GM10248 (cell line): ENCODE measurements around the gene DIPK2B.

Source experiments
- CTCF ChIA-PET: fragments of 300-600 bp; sonication (Branson Sonifier 250); formaldehyde crosslinking; extraction: SDS; loops from one replicate; lab custom pipeline; 2021; ENCODE audit warnings: antibody characterized with exemption; lab: Yijun Ruan, JAX
- POLR2A ChIA-PET: fragments of 350-650 bp; sonication (Branson Sonifier 250); formaldehyde crosslinking; extraction: SDS; loops from one replicate; lab custom pipeline; 2020; ENCODE audit warnings: antibody characterized with exemption; lab: Yijun Ruan, JAX
- DNase-seq: peaks from one replicate; pipeline ENCODE4 v3.0.0; 2012; ENCODE audit errors: extremely low spot score
- TF ChIP-seq, protein P1 (sequence below): IDR thresholded peaks from 2 replicates; pipeline ENCODE4 v1.5.1; 2012; ENCODE audit warnings: mild to moderate bottlenecking, low read depth; ENCODE audit errors: extremely low read depth, missing control alignments, control extremely low read depth

The DIPK2B gene

DNA sequence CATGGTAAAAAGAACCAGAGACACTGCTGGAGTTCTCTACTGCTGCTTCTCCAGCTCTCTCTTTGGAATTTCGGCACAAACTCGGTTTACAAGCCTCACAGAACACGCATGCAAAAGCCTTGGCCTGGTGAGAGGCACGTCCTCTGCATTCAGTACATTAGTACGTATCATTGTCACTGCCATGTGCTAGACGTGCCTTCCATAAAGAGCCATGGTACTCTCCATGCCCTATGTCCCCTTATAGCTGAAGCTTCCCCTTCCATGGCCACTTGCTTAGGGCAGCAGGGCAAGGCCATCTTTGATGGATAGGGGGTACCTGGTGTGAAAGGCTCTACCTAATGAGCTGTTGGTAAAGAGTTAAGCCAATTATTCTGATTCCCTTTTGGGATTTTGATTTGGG lies 35.0 kb downstream of the DIPK2B start:
- DNase-seq = no peak
- TF ChIP-seq, protein P1, sequence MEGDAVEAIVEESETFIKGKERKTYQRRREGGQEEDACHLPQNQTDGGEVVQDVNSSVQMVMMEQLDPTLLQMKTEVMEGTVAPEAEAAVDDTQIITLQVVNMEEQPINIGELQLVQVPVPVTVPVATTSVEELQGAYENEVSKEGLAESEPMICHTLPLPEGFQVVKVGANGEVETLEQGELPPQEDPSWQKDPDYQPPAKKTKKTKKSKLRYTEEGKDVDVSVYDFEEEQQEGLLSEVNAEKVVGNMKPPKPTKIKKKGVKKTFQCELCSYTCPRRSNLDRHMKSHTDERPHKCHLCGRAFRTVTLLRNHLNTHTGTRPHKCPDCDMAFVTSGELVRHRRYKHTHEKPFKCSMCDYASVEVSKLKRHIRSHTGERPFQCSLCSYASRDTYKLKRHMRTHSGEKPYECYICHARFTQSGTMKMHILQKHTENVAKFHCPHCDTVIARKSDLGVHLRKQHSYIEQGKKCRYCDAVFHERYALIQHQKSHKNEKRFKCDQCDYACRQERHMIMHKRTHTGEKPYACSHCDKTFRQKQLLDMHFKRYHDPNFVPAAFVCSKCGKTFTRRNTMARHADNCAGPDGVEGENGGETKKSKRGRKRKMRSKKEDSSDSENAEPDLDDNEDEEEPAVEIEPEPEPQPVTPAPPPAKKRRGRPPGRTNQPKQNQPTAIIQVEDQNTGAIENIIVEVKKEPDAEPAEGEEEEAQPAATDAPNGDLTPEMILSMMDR = no peak
- POLR2A ChIA-PET = no interaction called here
- CTCF ChIA-PET = interaction anchor here (1.3 kb wide), 1 partner anchor 22 kb away, joined by 3 read pairs; no protein-coding TSS in a partner anchor

DNA sequence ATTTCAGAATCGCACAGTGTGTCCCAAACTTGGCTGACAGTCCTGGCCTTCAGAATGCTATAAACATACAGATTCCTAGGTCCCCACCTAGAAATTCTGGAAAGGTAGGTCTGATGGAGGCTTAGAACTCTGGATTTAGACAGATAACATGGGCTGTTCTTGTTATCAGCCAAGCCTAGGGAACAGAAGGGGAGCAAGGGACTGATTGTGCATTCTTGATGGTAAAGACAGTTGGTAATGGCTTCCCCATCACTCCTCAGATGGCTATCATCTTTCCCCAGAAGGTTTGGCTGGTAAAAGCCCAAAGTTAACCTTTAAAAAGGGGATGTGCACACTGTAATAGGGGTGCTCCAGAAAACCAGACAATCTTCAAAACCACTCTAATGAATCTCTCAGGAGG lies 35.7 kb downstream of the DIPK2B start:
- ChIA-PET CTCF (interaction anchor here (1.1 kb wide), 1 partner anchor 15 kb away, joined by 4 read pairs; no protein-coding TSS in a partner anchor), POLR2A (no interaction called here)
- DNase-seq = no peak
- TF ChIP-seq, protein P1 = no peak

DNA sequence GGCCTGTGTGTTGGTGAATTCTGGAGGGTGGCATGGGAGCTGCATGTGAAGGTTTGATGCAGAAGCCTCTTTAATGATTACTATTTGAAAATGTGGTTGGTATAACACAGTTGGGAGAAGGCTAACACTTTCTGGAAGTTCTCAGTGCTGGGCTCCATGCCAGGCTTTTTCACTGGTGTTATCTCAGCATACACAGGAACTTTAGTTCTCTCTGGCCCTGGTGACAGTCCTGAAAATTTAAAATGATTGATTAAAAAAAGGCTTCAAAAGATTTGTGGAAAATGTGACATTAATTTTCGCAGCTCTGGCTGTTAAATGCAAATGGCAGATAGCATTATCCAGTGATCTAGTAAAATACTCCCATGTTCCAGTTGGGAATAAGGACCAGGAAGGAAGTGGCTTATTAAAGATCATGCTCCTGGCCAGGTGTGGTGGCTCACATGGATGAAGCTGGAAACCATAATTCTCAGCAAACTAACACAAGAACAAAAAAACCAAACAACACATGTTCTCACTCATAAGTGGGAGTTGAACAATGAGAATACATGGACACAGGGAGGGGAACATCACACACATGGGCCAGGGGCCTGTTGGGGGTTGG lies 36.6 kb downstream of the DIPK2B start:
- CTCF ChIA-PET = interaction anchor here (1.1 kb wide), 1 partner anchor 16 kb away, joined by 4 read pairs; no protein-coding TSS in a partner anchor
- DNase-seq = no peak
- TF ChIP-seq, protein P1 = no peak
- POLR2A ChIA-PET = no interaction called here

DNA sequence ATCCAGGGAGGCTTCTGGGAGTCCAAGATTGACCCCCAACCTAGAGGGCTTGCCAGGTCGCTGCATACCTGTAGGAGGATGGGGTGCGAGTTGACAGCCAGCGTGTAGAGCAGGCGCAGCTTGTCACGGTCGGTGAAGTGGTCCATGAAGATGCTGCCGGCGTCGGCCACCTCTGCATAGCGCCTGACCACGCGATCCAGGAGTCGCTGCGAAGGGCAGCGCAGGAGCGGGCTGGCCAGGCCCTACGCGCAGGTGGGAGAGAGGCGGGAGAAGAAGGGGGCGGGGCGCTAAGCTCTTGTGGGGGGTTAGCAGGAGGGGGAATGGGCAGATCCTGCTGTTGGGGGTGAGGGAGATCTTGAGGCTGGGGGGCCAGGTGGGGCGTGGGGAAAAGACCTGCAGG lies 43.0 kb downstream of the DIPK2B start:
- ChIA-PET POLR2A (no interaction called here), CTCF (no interaction called here)
- DNase-seq = no peak
- TF ChIP-seq, protein P1 = no peak

DNA sequence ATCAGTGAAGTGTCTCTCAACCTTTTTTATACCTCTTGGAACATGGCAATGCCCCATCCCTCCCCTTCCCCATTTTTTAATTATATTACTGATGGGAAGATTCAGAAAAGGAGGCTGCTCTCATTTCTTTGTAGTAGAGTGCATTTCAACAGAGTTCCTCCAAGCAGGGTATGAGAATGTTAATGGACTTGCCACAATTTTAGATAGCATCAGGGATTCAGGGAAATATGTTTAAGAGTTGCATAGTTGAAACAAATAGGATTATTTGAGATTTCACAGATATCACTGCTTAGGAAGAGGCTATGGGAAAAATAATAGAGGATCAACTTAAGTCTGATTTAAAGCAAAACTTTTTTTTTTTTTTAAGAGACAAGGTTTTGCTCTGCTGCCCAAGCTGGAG lies 46.2 kb downstream of the DIPK2B start:
- TF ChIP-seq, protein P1 = no peak
- DNase-seq = no peak
- CTCF ChIA-PET = no interaction called here
- POLR2A ChIA-PET = no interaction called here

DNA sequence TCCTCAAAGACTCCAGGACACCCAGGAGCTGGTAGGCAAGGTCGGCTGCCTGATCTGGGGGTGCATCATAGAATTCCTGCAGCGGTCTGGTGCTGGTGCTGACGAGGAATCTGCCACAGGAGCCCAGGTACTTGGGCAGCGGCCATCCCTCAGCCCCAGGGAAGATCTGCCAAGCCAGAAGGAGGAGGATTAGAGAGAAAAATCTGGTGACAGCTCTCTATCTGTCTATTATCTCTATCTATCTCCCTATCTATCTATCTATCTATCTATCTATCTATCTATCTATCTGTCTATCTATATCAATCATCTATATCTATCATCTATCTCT lies 46.7 kb downstream of the DIPK2B start:
- DNase-seq = no peak
- TF ChIP-seq, protein P1 = no peak
- ChIA-PET CTCF (no interaction called here), POLR2A (no interaction called here)
